HTR-8/SVneo (cell line): ENCODE data around the gene PDLIM1.
"Not testable (repeated sequence)": the region's sequence is repeated elsewhere in the genome, so short reads cannot be mapped to it uniquely, and the experiment has no call there.

Experiments
- DNase-seq: peaks from one replicate; pipeline ENCODE4 v3.0.0; 2011; ENCODE audit warnings: low spot score, mixed read lengths; ENCODE audit not compliant: insufficient read length
- FAIRE-seq: peaks from 2 replicates; lab custom pipeline; 2011; peaks lifted over from hg19 to GRCh38; lab: Jason Lieb, UNC

Gene PDLIM1

GRCh38 chr10:95228934-95229723 lies 61.7 kb downstream of the PDLIM1 start:
- not testable (repeated sequence) for FAIRE-seq, DNase-seq

- no peak for FAIRE-seq
- DNase-seq = no peak
These were observed 65.7 kb downstream of the PDLIM1 start for GRCh38 chr10:95225136-95225535.

GRCh38 chr10:95221124-95221523 lies 69.7 kb downstream of the PDLIM1 start:
- FAIRE-seq (no peak), DNase-seq (no peak)

- DNase-seq (no peak), FAIRE-seq (no peak)
These were observed 70.3 kb downstream of the PDLIM1 start for GRCh38 chr10:95220539-95220938.

- DNase-seq (no peak), FAIRE-seq (no peak)
These were observed 73.3 kb downstream of the PDLIM1 start for GRCh38 chr10:95217476-95217875.

- FAIRE-seq (peak; percentile 86), DNase-seq (no peak)
These were observed 76.0 kb downstream of the PDLIM1 start for GRCh38 chr10:95214793-95215192.

GRCh38 chr10:95214369-95214768 lies 76.4 kb downstream of the PDLIM1 start:
- no peak for FAIRE-seq

GRCh38 chr10:95211606-95212279 lies 79.1 kb downstream of the PDLIM1 start:
- no peak for FAIRE-seq
- no peak for DNase-seq

More at GRCh38 chr10:95214369-95214768, 76.4 kb downstream of the PDLIM1 start:
- no peak for DNase-seq

- FAIRE-seq (no peak), DNase-seq (no peak)
These were observed 81.2 kb downstream of the PDLIM1 start for GRCh38 chr10:95209509-95210127.

- DNase-seq (peak; percentile 30), FAIRE-seq (no peak)
These were observed 82.0 kb downstream of the PDLIM1 start for GRCh38 chr10:95208702-95209391.

- FAIRE-seq, DNase-seq: not testable (repeated sequence)
These were observed 87.9 kb downstream of the PDLIM1 start for GRCh38 chr10:95202865-95203264.

- DNase-seq = peak; percentile 40
- FAIRE-seq = no peak
These were observed 89.1 kb downstream of the PDLIM1 start for GRCh38 chr10:95201736-95202135.

- no peak for FAIRE-seq
These were observed 94.8 kb downstream of the PDLIM1 start for GRCh38 chr10:95196046-95196445.

GRCh38 chr10:95193944-95194343 lies 96.9 kb downstream of the PDLIM1 start, which contains the start of gene ACSM6:
Gene ACSM6 (plus strand): TSS chr10:95194238. CDS start chr10:95194486, 248 bp downstream.
- FAIRE-seq (no peak), DNase-seq (no peak)

More at GRCh38 chr10:95196046-95196445, 94.8 kb downstream of the PDLIM1 start:
- DNase-seq = no peak

- FAIRE-seq = no peak
- no peak for DNase-seq
These were observed 102.2 kb downstream of the PDLIM1 start for GRCh38 chr10:95188593-95188992.

GRCh38 chr10:95187617-95188016 lies 103.2 kb downstream of the PDLIM1 start:
- DNase-seq = no peak
- FAIRE-seq = no peak
